ENCODE results near the gene GPR35. TPM values are rescaled to one million over a fixed set of nuclear protein-coding genes. Genes with fewer than 3 reads are reported as not detected.

GPR35 gene
- total RNA-seq, 1 donor from 2014 or later: not detected

DNA sequence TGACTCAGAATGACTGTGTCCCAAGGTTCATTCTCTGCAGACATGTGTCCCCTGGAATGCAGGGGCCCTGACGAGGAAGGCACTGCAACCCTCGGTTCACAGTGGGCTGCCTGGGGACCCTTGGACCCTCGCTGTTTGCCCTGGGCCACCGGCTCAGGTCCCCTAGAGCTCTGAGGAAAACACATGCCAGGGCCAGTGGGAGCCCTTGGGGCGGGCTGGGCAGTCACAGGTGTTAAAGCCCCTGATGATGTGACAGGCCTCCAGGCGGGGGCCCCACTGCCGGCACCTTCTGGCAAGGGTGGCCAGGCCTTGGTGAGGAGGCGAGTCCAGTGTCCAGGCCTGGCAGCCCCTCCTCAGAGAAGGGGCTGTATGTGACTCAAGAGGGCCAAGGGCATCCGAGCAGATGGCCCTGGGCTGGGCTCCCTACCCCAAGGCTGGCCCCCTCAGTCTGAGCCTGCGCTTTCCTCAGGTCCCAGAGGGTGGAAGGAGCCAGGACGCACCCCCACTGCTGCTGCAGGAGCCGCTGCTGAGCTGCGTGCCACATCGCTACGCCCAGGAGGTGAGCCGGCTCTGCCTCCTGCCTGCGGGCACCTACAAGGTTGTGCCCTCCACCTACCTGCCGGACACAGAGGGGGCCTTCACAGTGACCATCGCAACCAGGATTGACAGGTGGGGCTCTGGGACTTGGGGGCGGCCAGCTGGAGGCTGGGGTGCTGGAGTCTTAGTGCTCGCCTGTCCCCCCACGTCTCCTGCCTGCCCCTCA lies 27.7 kb upstream of the GPR35 start:
- TF ChIP-seq, protein P1, sequence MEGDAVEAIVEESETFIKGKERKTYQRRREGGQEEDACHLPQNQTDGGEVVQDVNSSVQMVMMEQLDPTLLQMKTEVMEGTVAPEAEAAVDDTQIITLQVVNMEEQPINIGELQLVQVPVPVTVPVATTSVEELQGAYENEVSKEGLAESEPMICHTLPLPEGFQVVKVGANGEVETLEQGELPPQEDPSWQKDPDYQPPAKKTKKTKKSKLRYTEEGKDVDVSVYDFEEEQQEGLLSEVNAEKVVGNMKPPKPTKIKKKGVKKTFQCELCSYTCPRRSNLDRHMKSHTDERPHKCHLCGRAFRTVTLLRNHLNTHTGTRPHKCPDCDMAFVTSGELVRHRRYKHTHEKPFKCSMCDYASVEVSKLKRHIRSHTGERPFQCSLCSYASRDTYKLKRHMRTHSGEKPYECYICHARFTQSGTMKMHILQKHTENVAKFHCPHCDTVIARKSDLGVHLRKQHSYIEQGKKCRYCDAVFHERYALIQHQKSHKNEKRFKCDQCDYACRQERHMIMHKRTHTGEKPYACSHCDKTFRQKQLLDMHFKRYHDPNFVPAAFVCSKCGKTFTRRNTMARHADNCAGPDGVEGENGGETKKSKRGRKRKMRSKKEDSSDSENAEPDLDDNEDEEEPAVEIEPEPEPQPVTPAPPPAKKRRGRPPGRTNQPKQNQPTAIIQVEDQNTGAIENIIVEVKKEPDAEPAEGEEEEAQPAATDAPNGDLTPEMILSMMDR (conservative IDR thresholded peaks at IDR 0.05; ENCODE audit: low read depth, low read length): no peak
- H3K4me3 ChIP-seq (ENCODE audit: low read depth, low read length): no peak overlapping the region
- no peak for DNase-seq (ENCODE audit: low read depth)

DNA sequence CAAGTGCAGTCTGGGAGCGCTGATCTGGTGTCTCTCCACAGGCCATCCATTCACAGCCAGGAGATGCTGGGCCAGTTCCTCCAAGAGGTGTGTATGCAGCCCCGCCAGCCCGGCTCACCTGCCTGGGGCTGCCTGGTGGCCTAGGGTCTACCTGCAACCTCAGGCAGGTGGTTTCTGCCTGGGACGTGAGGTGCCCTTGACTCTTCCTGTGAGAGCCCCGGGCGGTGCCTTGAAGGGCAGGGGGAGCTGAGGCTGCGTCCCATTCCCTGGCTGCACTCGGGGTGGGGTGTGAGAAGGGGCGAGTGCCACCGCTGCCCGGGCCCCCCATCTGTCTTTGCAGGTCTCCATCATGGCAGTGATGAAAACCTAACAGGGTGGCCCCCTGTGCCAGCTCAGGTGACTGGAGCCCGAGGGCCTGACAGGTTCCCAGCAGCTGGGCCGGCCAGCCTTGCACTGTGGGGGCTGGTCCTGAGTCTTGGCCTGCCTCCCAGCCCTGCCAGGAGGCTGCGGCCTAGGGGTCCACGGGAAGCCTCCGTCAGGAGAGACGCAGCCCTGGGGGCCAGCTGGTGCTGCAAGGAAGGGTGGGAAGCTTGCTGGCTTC lies 26.9 kb upstream of the GPR35 start:
- TF ChIP-seq, protein P1 (conservative IDR thresholded peaks at IDR 0.05; ENCODE audit: low read depth, low read length): no peak
- no peak overlapping the region for H3K4me3 ChIP-seq (ENCODE audit: low read depth, low read length)
- no peak for DNase-seq (ENCODE audit: low read depth)

DNA sequence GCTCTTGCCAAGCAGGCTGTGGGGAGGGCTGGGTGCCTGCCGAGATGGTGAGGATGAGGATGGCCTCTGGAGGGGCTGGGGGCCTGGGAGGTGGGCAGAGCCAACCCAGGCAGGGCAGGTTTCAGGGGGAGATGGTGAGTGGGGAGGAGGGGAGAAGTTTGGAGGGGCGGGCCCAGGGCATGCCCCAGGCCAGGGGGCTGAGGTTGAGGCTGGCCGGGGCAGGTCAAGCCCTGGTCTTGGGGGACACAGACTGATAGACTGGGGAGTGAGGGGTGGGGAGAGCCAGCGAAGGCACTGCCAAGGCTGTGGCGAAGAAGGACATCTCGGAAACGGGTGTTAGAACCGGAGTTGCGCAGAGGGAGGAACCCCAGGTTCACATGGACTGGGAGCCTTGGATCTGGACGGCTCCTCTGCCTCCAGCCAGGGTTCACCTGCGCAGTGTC lies 26.1 kb upstream of the GPR35 start:
- TF ChIP-seq, protein P1 (conservative IDR thresholded peaks at IDR 0.05; ENCODE audit: low read depth, low read length): no peak
- DNase-seq (ENCODE audit: low read depth): no peak
- no peak overlapping the region for H3K4me3 ChIP-seq (ENCODE audit: low read depth, low read length)

DNA sequence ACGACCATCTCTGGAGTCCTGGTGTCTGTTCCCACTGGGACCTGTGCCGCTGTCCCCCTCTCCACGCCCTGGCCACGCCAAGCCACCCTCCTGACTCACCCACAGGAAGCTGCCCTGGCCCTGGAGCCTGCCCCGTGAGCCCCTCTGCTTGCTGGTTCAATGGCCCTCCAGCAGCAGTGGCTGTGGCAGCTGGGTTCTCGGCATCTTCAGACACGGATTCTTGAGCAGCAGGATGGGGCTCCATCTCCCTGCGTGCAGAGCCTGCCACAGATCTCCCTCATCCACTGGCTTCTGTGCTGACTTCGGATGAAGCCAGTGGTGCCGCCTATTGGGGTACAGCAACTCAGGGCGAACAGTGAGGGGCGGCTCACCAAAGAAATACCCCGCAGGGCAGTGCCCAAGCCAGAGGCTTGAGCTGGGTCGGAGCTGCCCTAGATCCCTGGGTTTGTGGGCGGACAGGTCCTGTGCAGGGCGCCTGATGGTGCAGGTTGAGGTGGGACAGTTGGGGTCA lies 24.8 kb upstream of the GPR35 start:
- no peak for DNase-seq (ENCODE audit: low read depth)
- TF ChIP-seq, protein P1 (conservative IDR thresholded peaks at IDR 0.05; ENCODE audit: low read depth, low read length): no peak
- H3K4me3 ChIP-seq (ENCODE audit: low read depth, low read length): no peak overlapping the region

DNA sequence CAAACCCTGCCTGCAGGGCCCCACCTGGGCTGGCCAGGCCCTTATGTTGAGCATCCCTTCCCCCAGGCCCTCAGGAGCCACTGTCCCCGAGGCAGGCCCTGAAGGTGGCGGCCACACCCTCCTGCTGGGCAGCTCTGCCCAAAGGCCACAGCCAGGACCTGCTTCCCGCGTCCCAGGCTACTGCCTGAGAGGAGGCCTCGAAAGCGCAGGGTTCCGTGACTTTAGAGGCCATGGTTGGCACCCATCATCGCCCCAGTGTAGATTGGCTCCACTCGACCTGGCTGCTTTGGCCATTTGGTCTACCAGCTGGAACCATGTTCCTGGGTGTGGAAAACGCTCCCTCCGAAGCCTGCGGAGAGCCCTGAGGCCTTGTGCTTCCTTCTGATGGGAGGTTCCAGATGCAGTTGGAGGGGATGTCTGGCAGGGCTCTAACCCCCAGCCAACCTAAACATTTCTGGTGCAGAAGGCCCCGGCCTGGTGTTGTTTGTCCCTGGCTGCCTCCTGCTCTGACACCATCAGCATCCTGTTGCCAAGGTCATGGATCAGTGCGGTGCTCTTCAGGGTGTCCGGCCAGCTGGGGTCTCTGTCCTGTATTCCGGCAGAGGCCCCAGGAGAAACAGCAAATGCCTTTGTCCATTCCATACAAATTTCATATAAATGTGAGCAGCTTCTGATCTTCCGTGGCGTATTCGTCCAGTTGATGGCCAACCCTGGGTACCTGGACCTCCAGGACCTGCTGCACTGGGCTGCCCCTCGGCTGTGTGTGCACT lies 24.0 kb upstream of the GPR35 start:
- TF ChIP-seq, protein P1 (conservative IDR thresholded peaks at IDR 0.05; ENCODE audit: low read depth, low read length): no peak

DNA sequence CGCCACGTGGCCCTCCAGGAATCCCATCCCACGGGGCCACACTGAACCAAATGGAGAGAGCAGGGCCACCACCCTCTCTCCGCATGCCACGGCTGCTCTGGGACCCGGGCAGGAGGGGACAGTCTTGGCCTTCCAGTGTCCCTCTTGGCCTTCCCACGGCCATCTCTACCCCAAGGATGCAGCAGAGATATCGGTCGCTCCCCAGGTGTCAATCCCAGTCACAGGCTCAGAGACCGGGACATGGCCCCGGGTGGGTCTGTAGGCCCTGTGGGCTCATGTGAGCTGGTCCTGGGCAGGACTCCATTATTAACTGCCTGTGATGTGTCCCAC lies 23.5 kb upstream of the GPR35 start:
- TF ChIP-seq, protein P1 (conservative IDR thresholded peaks at IDR 0.05; ENCODE audit: low read depth, low read length): no peak
- no peak overlapping the region for H3K4me3 ChIP-seq (ENCODE audit: low read depth, low read length)
- no peak for DNase-seq (ENCODE audit: low read depth)

More for the DNA sequence above, 24.0 kb upstream of the GPR35 start:
- H3K4me3 ChIP-seq (ENCODE audit: low read depth, low read length): no peak overlapping the region
- DNase-seq (ENCODE audit: low read depth): no peak

Measured in epithelial cell of proximal tubule (primary cell).